ENCODE data around the gene TRIM2. TPM values are rescaled to one million over a fixed set of nuclear protein-coding genes. Genes with fewer than 3 reads are reported as not detected.

TRIM2 gene
- total RNA-seq, 1 experiment from 2014 or later: 41.4 TPM

GRCh38 chr4:153297116-153297515, 92.9 kb downstream of the TRIM2 start:
- no peak for ATAC-seq

More at GRCh38 chr4:153297116-153297515, 92.9 kb downstream of the TRIM2 start:
- ChIA-PET CTCF (no interaction called here), RAD21 (ENCODE audit: low non-redundant PET in 1 of 2, low total read pairs in 2 of 2, uncharacterized antibody in 2 of 2, unreplicated experiment in 2 of 2) (no interaction called here), POLR2A (no interaction called here)
- Histone ChIP-seq H4K20me1 (ENCODE audit: insufficient read depth) (no peaks in the 10 kb centered on the region; the same call in 1 of the 2 replicates), H3K4me1 (ENCODE audit: control insufficient read depth in 1 of 2, insufficient read depth in 2 of 2, low read length in 2 of 2) (no peaks in the 10 kb centered on the region), H3K9ac (ENCODE audit: low read length) (no peak overlapping the region), H3K27me3 (ENCODE audit: insufficient read depth, low read length) (no peaks in the 10 kb centered on the region), H3K9me2 (ENCODE audit: insufficient read depth) (no peaks in the 10 kb centered on the region), H3K36me3 (ENCODE audit: control insufficient read depth in 1 of 2, insufficient read depth in 2 of 2, low read length in 2 of 2) (no peaks in the 10 kb centered on the region), H3K79me2 (ENCODE audit: insufficient read depth, low read length) (no peaks in the 10 kb centered on the region), H3K9me3 (ENCODE audit: control insufficient read depth in 1 of 2, insufficient read depth in 1 of 2, low read depth in 1 of 2, low read length in 2 of 2) (peaks cover 0 to 3% of the 10 kb centered on the region in 2 experiments; a peak in 1 of 4 replicates), H3K4me2 (ENCODE audit: low read length) (no peak overlapping the region), H3K27ac (ENCODE audit: low read depth, low read length) (no peak overlapping the region), H2AFZ (ENCODE audit: low read depth, low read length, poor library complexity, severe bottlenecking) (no peak overlapping the region), H3K4me3 (replicated peaks in 1 of 2; ENCODE audit: low read depth in 1 of 2, low read length in 2 of 2) (no peak overlapping the region)
- TF ChIP-seq TCF7L2 (IDR thresholded peaks at IDR 0.05; ENCODE audit: borderline replicate concordance, extremely low read depth, insufficient read depth, insufficient read length) (no peak), POLR2AphosphoS5 (IDR thresholded peaks at IDR 0.05; ENCODE audit: low read depth, low read length) (no peak), SP1 (IDR thresholded peaks at IDR 0.05; ENCODE audit: low read depth) (no peak), ZNF274 (IDR thresholded peaks at IDR 0.05; ENCODE audit: low read depth, low read length) (no peak), ATF3 (IDR thresholded peaks at IDR 0.05) (no peak), POLR2A (IDR thresholded peaks at IDR 0.05; ENCODE audit: borderline replicate concordance, extremely low read depth, insufficient read depth, insufficient read length) (no peak), CTCF (IDR thresholded peaks at IDR 0.05 in 2 of 3, conservative IDR thresholded peaks at IDR 0.05 in 1 of 3; ENCODE audit: borderline replicate concordance in 1 of 3, insufficient read depth in 1 of 3, low read depth in 2 of 3, low read length in 2 of 3) (no peak), ELF1 (IDR thresholded peaks at IDR 0.05; ENCODE audit: borderline replicate concordance, low read depth) (no peak), REST (IDR thresholded peaks at IDR 0.05; ENCODE audit: low read depth) (no peak), YY1 (IDR thresholded peaks at IDR 0.05; ENCODE audit: extremely low read depth, insufficient replicate concordance, low read depth, low read length) (no peak), MAX (IDR thresholded peaks at IDR 0.05) (no peak), CBX3 (IDR thresholded peaks at IDR 0.05; ENCODE audit: low read depth) (no peak), JUND (IDR thresholded peaks at IDR 0.05) (no peak), ZFX (IDR thresholded peaks at IDR 0.05) (no peak), SIN3A (IDR thresholded peaks at IDR 0.05; ENCODE audit: low read depth) (no peak), CEBPB (IDR thresholded peaks at IDR 0.05; ENCODE audit: low read depth) (no peak), ZBTB33 (IDR thresholded peaks at IDR 0.05; ENCODE audit: extremely low read depth, insufficient replicate concordance, low read length) (no peak), EZH2phosphoT487 (IDR thresholded peaks at IDR 0.05; ENCODE audit: borderline replicate concordance) (no peak)
- BruUV-seq (replicated peaks): no TSS peak
- intact Hi-C loops (cut with micrococcal nuclease): no loop called here
- no peak for DNase-seq (ENCODE audit: low read depth, low spot score)

Data from HCT116 (cell line).